RPMI7951 (cell line): ENCODE measurements around the gene CR1. TPM values are rescaled to one million over a fixed set of nuclear protein-coding genes. Genes with fewer than 3 reads are reported as not detected.
"Not testable (repeated sequence)": the region's sequence is repeated elsewhere in the genome, so short reads cannot be mapped to it uniquely, and the experiment has no call there.

Experiments
- DNase-seq: peaks from one replicate; pipeline ENCODE4 v3.0.0-alpha.2; 2012; ENCODE audit warnings: low read depth
- total RNA-seq: library from RNA; depleted of rRNA; stranded (reverse); fragments of >200 nt; shearing (Covaris generic); gene quantifications from 2 replicates; pipeline ENCODE4 v1.2.3, GENCODE V29; 2014; rRNA removed

The CR1 gene
- total RNA-seq, 1 experiment from 2014 or later, result not detected

GRCh38 chr1:207672522-207673130, 176.7 kb downstream of the CR1 start:
- DNase-seq, result peak; percentile 35

- DNase-seq, result no peak
Observed at GRCh38 chr1:207673399-207673798, 177.4 kb downstream of the CR1 start.

- no peak for DNase-seq
Observed at GRCh38 chr1:207676153-207676552, 180.2 kb downstream of the CR1 start.

- peak; percentile 40 for DNase-seq
Observed at GRCh38 chr1:207680590-207681388, 184.8 kb downstream of the CR1 start.

GRCh38 chr1:207682872-207683434, 187.0 kb downstream of the CR1 start:
- not testable (repeated sequence) for DNase-seq

- not testable (repeated sequence) for DNase-seq
Observed at GRCh38 chr1:207690551-207690950, 194.6 kb downstream of the CR1 start.

- no peak for DNase-seq
Observed at GRCh38 chr1:207691010-207691409, 195.1 kb downstream of the CR1 start.

Other genes with a start within 250 kb of the CR1 start
- 17.0 and 20.9 TPM in 2 replicates for gene CD55, start 174.5 kb upstream of the CR1 start, total RNA-seq
- gene CR2, start 41.8 kb upstream of the CR1 start, total RNA-seq, result not detected in 2 replicates
- gene CR1L, start 149.0 kb downstream of the CR1 start, total RNA-seq, result 0.24 TPM in 1 of 2 replicates, not detected in the other